K562 (cell line): ENCODE results near the gene FBXW11. TPM values are rescaled to one million over a fixed set of nuclear protein-coding genes. Genes with fewer than 3 reads are reported as not detected.

Experiments used
- ATAC-seq: fragments of 200-7000 bp; cut with Tn5 transposase; 3 replicates; pipeline ENCODE4 v1.9.1; 2020; ENCODE audit warnings: moderate library complexity
- BruUV-seq: library from RNA; stranded (reverse); fragments of 400-500 nt; replicated peaks from 2 replicates; lab custom pipeline; 2021; lab: Mats Ljungman, UMichigan
- CTCF ChIA-PET: fragments of 300-600 bp; formaldehyde crosslinking; extraction: SDS; loops from one replicate; lab custom pipeline; 2021; ENCODE audit warnings: low intra/inter-chr PET ratio; lab: Yijun Ruan, JAX
- POLR2A ChIA-PET: fragments of 300-600, 350-650 bp; sonication (Branson Sonifier 250); formaldehyde crosslinking; extraction: SDS; loops from one replicate; lab custom pipeline; 2021; ENCODE audit warnings: antibody characterized with exemption, inconsistent platforms; lab: Yijun Ruan, JAX
- DNase-seq, 4 experiments: peaks; one replicate each; pipeline versions ENCODE4 v3.0.0 to v3.0.0-alpha.2; 2011 to 2018; ENCODE audit warnings: low spot score in 3 of 4, mixed read lengths in 3 of 4; ENCODE audit errors: extremely low read depth in 1 of 4
- FAIRE-seq: peaks from 2 replicates; lab custom pipeline; 2011; peaks lifted over from hg19 to GRCh38; lab: Jason Lieb, UNC
- H2AFZ ChIP-seq: 2 replicates; pipeline ENCODE4 v1.6.0; 2011; ENCODE audit warnings: low read depth, low read length, control low read depth, inconsistent platforms
- H3K27ac ChIP-seq: fragments of 200-600 bp; 3 replicates; pipeline ENCODE4 v1.8.0; 2011; ENCODE audit warnings: low read depth, mild to moderate bottlenecking, control low read depth, inconsistent platforms, low read length, moderate library complexity, mixed read lengths; ENCODE audit errors: extremely low read depth
- H3K27me3 ChIP-seq, 2 experiments: fragments of 300-600 bp in 1 of 2; 2 replicates in 1 of 2; 3 replicates in 1 of 2; pipeline versions ENCODE4 v1.6.0 to v1.8.0; 2011; ENCODE audit warnings: inconsistent platforms in 2 of 2, low read length in 2 of 2, mild to moderate bottlenecking in 1 of 2, mixed read lengths in 1 of 2, moderate library complexity in 1 of 2; ENCODE audit not compliant: control insufficient read depth in 2 of 2, insufficient read depth in 2 of 2
- H3K36me3 ChIP-seq: fragments of 300-600 bp; 3 replicates; pipeline ENCODE4 v1.8.0; 2011; ENCODE audit warnings: mild to moderate bottlenecking, low read length, inconsistent platforms; ENCODE audit not compliant: control insufficient read depth, insufficient read depth
- H3K4me1 ChIP-seq, 2 experiments: fragments of 200-600 bp in 1 of 2; replicated peaks in 1 of 2; 2 replicates in 1 of 2; 3 replicates in 1 of 2; pipeline versions ENCODE4 v1.5.1 to v1.8.0; 2011; ENCODE audit warnings: inconsistent platforms in 2 of 2, low read length in 2 of 2, mild to moderate bottlenecking in 1 of 2, mixed read lengths in 1 of 2, moderate library complexity in 1 of 2; ENCODE audit not compliant: control insufficient read depth in 2 of 2, insufficient read depth in 2 of 2
- H3K4me2 ChIP-seq: 2 replicates; pipeline ENCODE4 v1.6.1; 2011; ENCODE audit warnings: low read length, control low read depth, inconsistent platforms, mixed read lengths; ENCODE audit not compliant: insufficient read depth
- H3K4me3 ChIP-seq: fragments of 200-600 bp; sonication (generic), shearing (Covaris generic); 2 replicates; pipeline ENCODE4 v1.5.1; 2016; ENCODE audit warnings: control low read depth, inconsistent platforms
- H3K79me2 ChIP-seq: fragments of 200-600 bp; 3 replicates; pipeline ENCODE4 v1.8.0; 2011; ENCODE audit warnings: low read length, inconsistent platforms; ENCODE audit not compliant: control insufficient read depth, insufficient read depth
- H3K9ac ChIP-seq, 2 experiments: 2 replicates each; pipeline versions ENCODE4 v1.6.0 to v1.6.1; 2011; ENCODE audit warnings: low read depth in 2 of 2, low read length in 2 of 2, control low read depth in 1 of 2, inconsistent platforms in 1 of 2, mild to moderate bottlenecking in 1 of 2, mixed read lengths in 1 of 2; ENCODE audit not compliant: insufficient read depth in 1 of 2
- H3K9me1 ChIP-seq: one replicate; pipeline ENCODE4 v1.6.0; 2011; ENCODE audit warnings: inconsistent platforms, mild to moderate bottlenecking, low read length, moderate library complexity; ENCODE audit not compliant: control insufficient read depth, insufficient read depth
- H3K9me3 ChIP-seq: replicated peaks from 2 replicates; pipeline ENCODE4 v1.5.1; 2011; ENCODE audit warnings: low read depth, low read length, inconsistent platforms; ENCODE audit not compliant: control insufficient read depth, insufficient read depth
- H4K20me1 ChIP-seq: replicated peaks from 2 replicates; pipeline ENCODE4 v1.6.1; 2011; ENCODE audit warnings: low read length, inconsistent platforms, mixed read lengths; ENCODE audit not compliant: control insufficient read depth, insufficient read depth
- DLX4 ChIP-seq: fragments of 250-450 bp; sonication (Bioruptor Pico); IDR thresholded peaks from 2 replicates; pipeline ENCODE4 v1.6.1; 2021; ENCODE audit warnings: mild to moderate bottlenecking
- HNRNPK ChIP-seq: fragments of 200-400 bp; formaldehyde crosslinking; IDR thresholded peaks from one replicate; pipeline ENCODE4 v1.6.1; 2018; ENCODE audit warnings: mild to moderate bottlenecking, low read depth, low read length; ENCODE audit not compliant: poor library complexity, severe bottlenecking
- NCOA6 ChIP-seq: fragments of 450-650 bp; IDR thresholded peaks from 2 replicates; pipeline ENCODE4 v1.6.1; 2017; ENCODE audit warnings: mild to moderate bottlenecking
- NRF1 ChIP-seq, 2 experiments: fragments of 450-650 bp; IDR thresholded peaks in 1 of 2; conservative IDR thresholded peaks in 1 of 2; 2 replicates each; pipeline ENCODE4 v1.6.1; 2014; ENCODE audit warnings: mild to moderate bottlenecking in 2 of 2
- PHB2 ChIP-seq: fragments of 450-650 bp; IDR thresholded peaks from 2 replicates; pipeline ENCODE4 v1.6.1; 2017; ENCODE audit warnings: low read depth
- PPARD ChIP-seq: fragments of 250-450 bp; sonication (Bioruptor Pico); IDR thresholded peaks from 2 replicates; pipeline ENCODE4 v1.8.0; 2022; ENCODE audit warnings: inconsistent platforms, mild to moderate bottlenecking, moderate library complexity
- RBM39 ChIP-seq: fragments of 200-400 bp; formaldehyde crosslinking; optimal IDR thresholded peaks from 2 replicates; pipeline ENCODE3; 2018; ENCODE audit warnings: low read depth, low read length
- RFX1 ChIP-seq: fragments of 450-650 bp; IDR thresholded peaks from 2 replicates; pipeline ENCODE4 v1.6.1; 2016; ENCODE audit warnings: mild to moderate bottlenecking, moderate library complexity
- SMAD4 ChIP-seq: fragments of 250-450 bp; sonication (Bioruptor Pico); conservative IDR thresholded peaks from 2 replicates; pipeline ENCODE4 v1.8.0; 2021; ENCODE audit warnings: inconsistent platforms, mild to moderate bottlenecking, moderate library complexity
- SMC3 ChIP-seq: conservative IDR thresholded peaks from 2 replicates; pipeline ENCODE4 v1.6.1; 2011; ENCODE audit warnings: low read depth, low read length, improper control_type of control experiment; ENCODE audit not compliant: insufficient read depth
- ZBTB9 ChIP-seq: fragments of 450-650 bp; formaldehyde crosslinking; IDR thresholded peaks from 2 replicates; pipeline ENCODE4 v1.4.0; 2020; ENCODE audit warnings: mild to moderate bottlenecking, moderate library complexity
- ZC3H8 ChIP-seq: fragments of 450-650 bp; IDR thresholded peaks from 2 replicates; pipeline ENCODE4 v1.6.1; 2017
- ZFX ChIP-seq: sonication (generic); formaldehyde crosslinking; IDR thresholded peaks from 2 replicates; pipeline ENCODE4 v1.8.0; 2022; ENCODE audit warnings: mild to moderate bottlenecking, missing genetic modification reagents, moderate library complexity
- ZKSCAN3 ChIP-seq: fragments of 250-450 bp; sonication (Bioruptor Pico); IDR thresholded peaks from 2 replicates; pipeline ENCODE4 v1.4.0; 2020
- ZNF695 ChIP-seq: fragments of 450-650 bp; formaldehyde crosslinking; IDR thresholded peaks from 2 replicates; pipeline ENCODE4 v1.4.0; 2020; ENCODE audit warnings: mild to moderate bottlenecking, moderate library complexity
- WGBS: fragments of 100-300 bp; shearing (Covaris generic); methylation state at CpG from one replicate; pipeline ENCODE4 v1.1.6; 2016; ENCODE audit warnings: low coverage, mixed read lengths; ENCODE audit not compliant: insufficient coverage; ENCODE audit errors: missing lambda C conversion rate; 5-methylcytosine and 5-hydroxymethylcytosine counted together
- in situ Hi-C: fragments of 300-500 bp; cut with MboI; formaldehyde crosslinking; loops from 4 replicates; pipeline ENCODE4 v1.15.0; 2018; ENCODE audit warnings: inconsistent platforms, mixed read lengths
- intact Hi-C: fragments of 100-400 bp; cut with micrococcal nuclease; formaldehyde crosslinking; loops from 2 replicates; pipeline ENCODE4 v1.14.2; 2022
- polyA plus RNA-seq, 8 experiments: library from polyadenylated mRNA; depleted of rRNA in 4 of 8; stranded (reverse) in 5 of 8; unstranded in 3 of 8; fragments of >200 nt; fragmentation: Nextera tagmentation in 2 of 8; fragmentation: Illumina TruSeq in 1 of 8; extraction: Ambion mirVana in 2 of 8; extraction: Trizol in 1 of 8; gene quantifications; 2 replicates each; pipeline versions ENCODE4 v1.2.1 to v1.2.3, GENCODE V29; 2011 to 2014; ENCODE audit warnings: inconsistent platforms in 1 of 8, missing spikeins in 1 of 8
- total RNA-seq, 7 experiments: library from RNA; depleted of rRNA in 6 of 7; stranded (reverse); fragments of >200 nt in 6 of 7; fragmentation: Illumina TruSeq in 2 of 7; extraction: Trizol in 2 of 7; gene quantifications; 2 replicates each; pipeline versions ENCODE4 v1.2.1 to v1.2.3, GENCODE V29; 2011 to 2021; ENCODE audit warnings: low replicate concordance in 1 of 7

The FBXW11 gene
- total and polyA plus RNA-seq, 9 of the 15 experiments (the other 6 are each of a cell fraction or from before 2014, with no cell fraction given) = 3.0 to 28.6 (median 23.6) TPM

GRCh38 chr5:171906703-171907590 lies 99.5 kb downstream of the FBXW11 start:
- DNase-seq = no peak
- H3K27me3 ChIP-seq = no peaks in the 10 kb centered on the region
- H3K9ac ChIP-seq = no peak overlapping the region
- H3K4me3 ChIP-seq = no peak overlapping the region
- peaks cover 4% of the 10 kb centered on the region; the same call in 1 of the 3 replicates for H3K79me2 ChIP-seq
- no peaks in the 10 kb centered on the region; the same call in 1 of the 2 replicates for H4K20me1 ChIP-seq
- no peak overlapping the region for H2AFZ ChIP-seq
- no TSS peak for BruUV-seq
- no peak for ATAC-seq
- in situ Hi-C loops = loop anchor here (5.0 kb wide), 1 partner anchor 490 kb away; the partner anchor contains the start of gene FGF18
- no peak for FAIRE-seq
- CTCF ChIA-PET = interaction anchor here (0.6 to 2.7 kb wide), 7 partner anchors 133 to 536 kb away, joined by 3 to 15 read pairs (median 3); partner anchors contain the start of gene FGF18
- no peaks in the 10 kb centered on the region for H3K9me3 ChIP-seq
- no peak overlapping the region for H3K27ac ChIP-seq
- POLR2A ChIA-PET = interaction anchor here (0.6 kb wide), 1 partner anchor 1333 kb away, joined by 3 read pairs; no protein-coding TSS in a partner anchor
- H3K4me2 ChIP-seq = no peak overlapping the region
- WGBS = 72% methylated on average over 7 of the region's 7 CpGs
- no peak for TF ChIP-seq ZFX
- TF ChIP-seq RBM39 = no peak
- no peak for TF ChIP-seq DLX4
- TF ChIP-seq RFX1 = no peak
- TF ChIP-seq NRF1 (conservative IDR thresholded peaks at IDR 0.05 in 1 of 2, IDR thresholded peaks at IDR 0.05 in 1 of 2) = no peak
- TF ChIP-seq ZBTB9 (CRISPR knock-in tag) = no peak
- no peak for TF ChIP-seq ZKSCAN3 (CRISPR knock-in tag)
- TF ChIP-seq SMC3 = no peak
- TF ChIP-seq ZNF695 (CRISPR knock-in tag) = no peak
- no peak for TF ChIP-seq SMAD4
- no peak for TF ChIP-seq NCOA6
- TF ChIP-seq PPARD (CRISPR knock-in tag) = no peak
- TF ChIP-seq HNRNPK = no peak
- no peak for TF ChIP-seq PHB2
- TF ChIP-seq ZC3H8 = no peak
- TF ChIP-seq, all 486 proteins: peak for 0
- H3K9me1 ChIP-seq = no peaks in the 10 kb centered on the region
- no peaks in the 10 kb centered on the region for H3K4me1 ChIP-seq
- peaks cover 12% of the 10 kb centered on the region; the same call in 2 of the 3 replicates for H3K36me3 ChIP-seq
- intact Hi-C loops = loop anchor here (2.0 to 5.0 kb wide), 2 partner anchors 420 to 488 kb away; partner anchors contain the start of gene FGF18
